Astrocyte (in vitro differentiated cells and primary cell): Measurements from ENCODE around the gene JPH3.

Experiments used
- EZH2 ChIP-seq: IDR thresholded peaks from 2 replicates; pipeline ENCODE4 v1.6.1; 2012; ENCODE audit warnings: mild to moderate bottlenecking, low read length, inconsistent platforms; ENCODE audit not compliant: insufficient read depth
- TF ChIP-seq, protein P1 (sequence below): IDR thresholded peaks from 2 replicates; pipeline ENCODE4 v1.5.1; 2011; ENCODE audit warnings: low read depth, mild to moderate bottlenecking, inconsistent platforms, low read length, moderate library complexity; ENCODE audit not compliant: insufficient read depth

DNA sequence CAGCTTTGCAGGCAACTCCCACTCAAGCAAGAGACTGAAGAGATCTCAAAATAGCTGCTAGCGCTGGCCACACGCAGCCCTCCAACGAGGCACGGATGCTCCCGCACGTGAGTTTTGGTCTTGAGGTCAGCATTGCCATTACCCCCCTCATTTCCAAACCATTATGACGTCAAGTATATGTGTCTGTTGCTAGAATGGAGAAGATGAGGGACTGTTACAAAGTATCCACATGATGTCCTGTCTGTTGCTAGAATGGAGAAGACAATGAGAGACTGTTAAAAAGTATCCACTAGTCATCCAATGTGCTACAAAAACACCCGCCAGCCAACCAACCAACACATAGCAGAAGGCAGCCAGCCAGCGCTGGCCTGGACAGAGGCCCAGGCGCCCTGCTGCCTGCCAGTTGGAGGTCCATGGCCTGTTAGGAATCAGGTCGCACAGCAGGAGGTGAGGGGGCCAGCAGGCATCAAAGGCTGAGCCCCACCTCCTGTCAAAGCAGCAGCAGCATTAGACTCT, 138.7 kb downstream of the JPH3 start:
- no peak for TF ChIP-seq EZH2
- TF ChIP-seq, protein P1, sequence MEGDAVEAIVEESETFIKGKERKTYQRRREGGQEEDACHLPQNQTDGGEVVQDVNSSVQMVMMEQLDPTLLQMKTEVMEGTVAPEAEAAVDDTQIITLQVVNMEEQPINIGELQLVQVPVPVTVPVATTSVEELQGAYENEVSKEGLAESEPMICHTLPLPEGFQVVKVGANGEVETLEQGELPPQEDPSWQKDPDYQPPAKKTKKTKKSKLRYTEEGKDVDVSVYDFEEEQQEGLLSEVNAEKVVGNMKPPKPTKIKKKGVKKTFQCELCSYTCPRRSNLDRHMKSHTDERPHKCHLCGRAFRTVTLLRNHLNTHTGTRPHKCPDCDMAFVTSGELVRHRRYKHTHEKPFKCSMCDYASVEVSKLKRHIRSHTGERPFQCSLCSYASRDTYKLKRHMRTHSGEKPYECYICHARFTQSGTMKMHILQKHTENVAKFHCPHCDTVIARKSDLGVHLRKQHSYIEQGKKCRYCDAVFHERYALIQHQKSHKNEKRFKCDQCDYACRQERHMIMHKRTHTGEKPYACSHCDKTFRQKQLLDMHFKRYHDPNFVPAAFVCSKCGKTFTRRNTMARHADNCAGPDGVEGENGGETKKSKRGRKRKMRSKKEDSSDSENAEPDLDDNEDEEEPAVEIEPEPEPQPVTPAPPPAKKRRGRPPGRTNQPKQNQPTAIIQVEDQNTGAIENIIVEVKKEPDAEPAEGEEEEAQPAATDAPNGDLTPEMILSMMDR, result no peak
